A172 (cell line): Measurements from ENCODE around the gene CCDC117. TPM values are rescaled to one million over a fixed set of nuclear protein-coding genes. Genes with fewer than 3 reads are reported as not detected.

Source experiments
- DNase-seq: peaks from one replicate; pipeline ENCODE4 v3.0.0-alpha.2; 2015; ENCODE audit warnings: low spot score
- total RNA-seq: library from RNA; depleted of rRNA; stranded (reverse); fragments of >200 nt; shearing (Covaris generic); gene quantifications from 2 replicates; pipeline ENCODE4 v1.2.3, GENCODE V29; 2014; rRNA removed

Gene CCDC117
- total RNA-seq, 1 experiment from 2014 or later, result 24.3 TPM

- peak; percentile 42 for DNase-seq
Measured at GRCh38 chr22:28829358-28830181, 57.1 kb downstream of the CCDC117 start.

DNA sequence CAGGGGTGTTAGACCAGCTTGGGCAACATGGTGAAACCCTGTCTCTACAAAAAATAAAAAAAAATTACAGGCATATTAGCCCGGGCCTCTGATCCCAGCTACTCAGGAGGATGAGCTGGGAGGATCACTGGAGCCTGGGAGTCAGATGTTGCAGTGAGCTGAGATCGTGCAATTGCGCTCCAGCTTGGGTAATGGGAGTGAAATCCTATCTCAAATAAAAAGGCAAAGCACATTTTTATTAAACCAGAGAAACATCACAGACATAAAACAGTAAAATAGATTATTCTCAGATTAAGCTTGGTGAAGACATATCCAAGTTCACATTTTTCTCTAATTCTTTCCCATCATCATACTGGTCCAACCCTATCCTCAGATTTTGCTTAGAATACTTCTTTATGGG is 57.9 kb downstream of the CCDC117 start:
- no peak for DNase-seq

GRCh38 chr22:28831140-28832072 is 58.9 kb downstream of the CCDC117 start:
- DNase-seq, result no peak

- DNase-seq, result no peak
Measured at GRCh38 chr22:28832731-28833130, 60.2 kb downstream of the CCDC117 start.

DNA sequence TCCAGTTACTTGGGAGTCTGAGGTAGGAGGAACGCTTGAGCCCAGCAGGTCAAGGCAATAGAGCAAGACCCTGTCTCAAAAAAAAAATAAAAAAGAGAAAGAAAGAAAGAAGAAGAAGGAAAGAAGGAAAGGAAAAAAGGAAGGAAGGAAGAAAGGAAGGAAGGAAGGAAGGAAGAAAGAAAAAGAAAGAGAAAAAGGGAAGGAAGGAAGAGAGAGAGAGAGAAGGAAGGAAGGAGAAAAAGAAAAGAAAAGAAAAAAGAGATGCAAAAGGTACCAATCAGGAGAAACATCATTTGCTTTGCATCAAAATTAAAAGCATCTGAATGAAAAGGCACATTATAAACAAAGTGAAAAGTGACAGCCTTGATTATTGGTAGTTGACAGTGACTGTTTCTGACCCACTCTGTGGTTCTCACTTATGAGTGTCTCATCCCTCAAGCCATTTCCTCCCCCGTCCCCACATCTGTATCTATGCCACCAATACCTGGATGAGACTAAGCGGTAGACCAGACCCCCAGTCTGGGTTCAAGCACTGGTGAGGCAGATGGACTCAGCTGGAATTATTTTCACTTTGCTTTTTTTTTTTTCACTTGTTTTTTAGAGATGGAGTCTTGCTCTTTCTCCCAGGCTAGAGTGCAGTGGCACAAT is 60.9 kb downstream of the CCDC117 start:
- DNase-seq, result no peak

- DNase-seq, result no peak
Measured at GRCh38 chr22:28835630-28836189, 63.2 kb downstream of the CCDC117 start.

- no peak for DNase-seq
Measured at GRCh38 chr22:28837640-28838039, 65.1 kb downstream of the CCDC117 start.

Other genes with a start within 250 kb of the CCDC117 start
- gene TTC28, start 92.9 kb upstream of the CCDC117 start, total RNA-seq, result 0.45 and 5.5 TPM in 2 replicates
- 14.3 and 27.3 TPM in 2 replicates for gene CHEK2, start 30.9 kb upstream of the CCDC117 start, total RNA-seq
- 10.4 and 15.4 TPM in 2 replicates for gene HSCB, start 30.7 kb upstream of the CCDC117 start, total RNA-seq
- 47.4 and 52.1 TPM in 2 replicates for gene XBP1, start 27.9 kb downstream of the CCDC117 start, total RNA-seq
- 3.0 and 3.8 TPM in 2 replicates for gene ZNRF3, start 110.9 kb downstream of the CCDC117 start, total RNA-seq